CD4-positive, alpha-beta T cell (primary cell): ENCODE data around the gene GPR137. TPM values are rescaled to one million over a fixed set of nuclear protein-coding genes. Genes with fewer than 3 reads are reported as not detected.

Source experiments
- ATAC-seq: fragments of 200-7000 bp; cut with Tn5 transposase; one replicate; pipeline ENCODE4 v1.10.0; 2022; ENCODE audit warnings: mild to moderate bottlenecking; ENCODE audit not compliant: poor library complexity
- CTCF ChIA-PET: fragments of 350-600 bp; sonication (Branson Sonifier 250); formaldehyde crosslinking; loops from one replicate; lab custom pipeline; 2021; ENCODE audit warnings: antibody characterized with exemption, inconsistent platforms; lab: Charles Lee
- POLR2A ChIA-PET: fragments of 350-600 bp; sonication (Branson Sonifier 250); formaldehyde crosslinking; loops from one replicate; lab custom pipeline; 2021; ENCODE audit warnings: antibody characterized with exemption, inconsistent platforms; lab: Charles Lee
- DNase-seq, 14 experiments: peaks; one replicate each; pipeline ENCODE4 v3.0.0-alpha.2; 2013 to 2020; ENCODE audit warnings: mixed read lengths in 2 of 14
- H3K27ac ChIP-seq, 2 donors: one replicate each; pipeline versions ENCODE4 v1.5.1 to v1.7.0; 2013; ENCODE audit warnings: low read length in 2 of 2, low read depth in 1 of 2, mild to moderate bottlenecking in 1 of 2
- H3K27me3 ChIP-seq, 2 experiments: 1 replicate in 1 of 2; 2 replicates in 1 of 2; pipeline versions ENCODE4 v1.6.1 to v1.7.0; 2013; ENCODE audit warnings: low read length in 2 of 2, control low read depth in 1 of 2, mild to moderate bottlenecking in 1 of 2, moderate library complexity in 1 of 2; ENCODE audit not compliant: insufficient read depth in 2 of 2, control insufficient read depth in 1 of 2
- H3K36me3 ChIP-seq: one replicate; pipeline ENCODE4 v1.6.1; 2013; ENCODE audit warnings: low read length, control low read depth; ENCODE audit not compliant: insufficient read depth
- H3K4me1 ChIP-seq: one replicate; pipeline ENCODE4 v1.6.1; 2013; ENCODE audit warnings: low read length, control low read depth; ENCODE audit not compliant: insufficient read depth
- H3K4me3 ChIP-seq: one replicate; pipeline ENCODE4 v1.5.1; 2013; ENCODE audit warnings: mild to moderate bottlenecking, low read length, moderate library complexity
- H3K9me3 ChIP-seq, 2 experiments: 1 replicate in 1 of 2; 2 replicates in 1 of 2; pipeline versions ENCODE4 v1.6.1 to v1.7.0; 2013; ENCODE audit warnings: low read length in 2 of 2, mild to moderate bottlenecking in 2 of 2, control low read depth in 1 of 2, moderate library complexity in 1 of 2; ENCODE audit not compliant: control insufficient read depth in 1 of 2, insufficient read depth in 1 of 2
- H3K27ac Mint-ChIP-seq: one replicate; pipeline ENCODE4 v1.8.0; 2020; ENCODE audit warnings: mixed read lengths
- H3K27me3 Mint-ChIP-seq: one replicate; pipeline ENCODE4 v1.8.0; 2021; ENCODE audit warnings: mixed read lengths
- H3K36me3 Mint-ChIP-seq: one replicate; pipeline ENCODE4 v1.8.0; 2021; ENCODE audit warnings: low read depth, mixed read lengths
- H3K4me1 Mint-ChIP-seq: one replicate; pipeline ENCODE4 v1.8.0; 2021; ENCODE audit warnings: low read depth, mixed read lengths
- H3K4me3 Mint-ChIP-seq: one replicate; pipeline ENCODE4 v1.8.0; 2020; ENCODE audit warnings: mild to moderate bottlenecking, mixed read lengths
- H3K9me3 Mint-ChIP-seq: one replicate; pipeline ENCODE4 v1.8.0; 2020; ENCODE audit warnings: mixed read lengths
- CTCF ChIP-seq: fragments of 200-600 bp; IDR thresholded peaks from one replicate; pipeline ENCODE4 v1.8.0; 2022; ENCODE audit warnings: antibody characterized with exemption, mild to moderate bottlenecking
- intact Hi-C, 2 experiments: fragments of 100-400 bp; cut with DNase I in 1 of 2; cut with micrococcal nuclease in 1 of 2; formaldehyde crosslinking; loops; one replicate each; pipeline versions ENCODE4 v1.15.1 to v1.9.0; 2023 to 2025; cut with DNase I, micrococcal nuclease
- total RNA-seq, 174 experiments: library from RNA in 2 of 174; stranded (reverse) in 2 of 174; gene quantifications; one replicate each; pipeline ENCODE4 v1.2.3 and lab custom pipeline; 2021 to 2026

The GPR137 gene
- total RNA-seq, 2 experiments from 2014 or later: 13.8 to 16.6 TPM

GRCh38 chr11:64317325-64317960 lies 31.8 kb downstream of the GPR137 start, which contains the start of gene TRMT112:
TRMT112 (minus strand) TSS chr11:64317559; CDS start chr11:64317526, 33 bp downstream.
- CTCF ChIA-PET: interaction anchor here (0.8 to 3.0 kb wide), 19 partner anchors 13 to 336 kb away, joined by 3 to 39 read pairs (median 6); partner anchors contain the start of genes BAD, CCDC88B, DNAJC4 and ESRRA
- H3K27me3 Mint-ChIP-seq: no peaks in the 10 kb centered on the region
- Histone ChIP-seq H3K9me3 (no peaks in the 10 kb centered on the region), H3K4me3 (peak within 1 kb of the TSS; percentile 96), H3K4me1 (peaks cover 40% of the 10 kb centered on the region), H3K27ac (peak within 1 kb of the TSS; percentile 93 to 99), H3K27me3 (no peaks in the 10 kb centered on the region), H3K36me3 (peaks cover 41% of the 10 kb centered on the region)
- peak within 1 kb of the TSS; percentile 92 for H3K4me3 Mint-ChIP-seq
- H3K9me3 Mint-ChIP-seq: no peaks in the 10 kb centered on the region
- H3K27ac Mint-ChIP-seq: peak within 1 kb of the TSS; percentile 98
- H3K4me1 Mint-ChIP-seq: peaks cover 47% of the 10 kb centered on the region
- peaks cover 62% of the 10 kb centered on the region for H3K36me3 Mint-ChIP-seq
- intact Hi-C loops: loop anchor here (1.0 to 5.0 kb wide), 8 partner anchors 11 to 336 kb away; partner anchors contain the start of genes CCDC88B (in 1 of the 2), ESRRA (in 1 of the 2), GPR137 (in 1 of the 2) and RPS6KA4 (in 1 of the 2)
- DNase-seq: peak; percentile 91 to 100 (median 95)
- peak; percentile 77 for ATAC-seq
- TF ChIP-seq CTCF: no peak
- POLR2A ChIA-PET: interaction anchor here (0.5 to 4.0 kb wide), 48 partner anchors 8 to 1744 kb away, joined by 3 to 105 read pairs (median 6); partner anchors contain the start of genes BAD, CATSPERZ, CCDC88B and EEF1G

GRCh38 chr11:64317961-64318765 lies 32.5 kb downstream of the GPR137 start, which contains the start of gene PRDX5:
PRDX5 (plus strand) TSS chr11:64318121; CDS start chr11:64318216, 95 bp downstream.
- POLR2A ChIA-PET: interaction anchor here (0.5 to 4.0 kb wide), 47 partner anchors 9 to 1744 kb away, joined by 3 to 105 read pairs (median 6); partner anchors contain the start of genes BAD, CATSPERZ, CCDC88B and EEF1G
- peak; percentile 72 for ATAC-seq
- Histone ChIP-seq H3K36me3 (peaks cover 44% of the 10 kb centered on the region), H3K4me1 (peaks cover 33% of the 10 kb centered on the region), H3K4me3 (peak within 1 kb of the TSS; percentile 96), H3K27me3 (no peaks in the 10 kb centered on the region), H3K27ac (peak within 1 kb of the TSS; percentile 93 to 99), H3K9me3 (no peaks in the 10 kb centered on the region)
- H3K4me3 Mint-ChIP-seq: peak within 1 kb of the TSS; percentile 92
- CTCF ChIA-PET: interaction anchor here (0.8 to 3.0 kb wide), 19 partner anchors 14 to 335 kb away, joined by 3 to 39 read pairs (median 6); partner anchors contain the start of genes BAD, CCDC88B, DNAJC4 and ESRRA
- intact Hi-C loops: loop anchor here (1.0 to 5.0 kb wide), 9 partner anchors 12 to 335 kb away; partner anchors contain the start of genes RPS6KA4 (in 2 of the 2), CCDC88B (in 1 of the 2), ESRRA (in 1 of the 2) and GPR137 (in 1 of the 2)
- H3K4me1 Mint-ChIP-seq: peaks cover 40% of the 10 kb centered on the region
- H3K27me3 Mint-ChIP-seq: no peaks in the 10 kb centered on the region
- peak; percentile 40 for TF ChIP-seq CTCF
- peak; percentile 88 to 99 (median 94) for DNase-seq
- peak within 1 kb of the TSS; percentile 98 for H3K27ac Mint-ChIP-seq
- H3K36me3 Mint-ChIP-seq: peaks cover 54% of the 10 kb centered on the region
- no peaks in the 10 kb centered on the region for H3K9me3 Mint-ChIP-seq
